WTC11 (cell line): ENCODE measurements around the gene ANAPC13. TPM values are rescaled to one million over a fixed set of nuclear protein-coding genes. Genes with fewer than 3 reads are reported as not detected.

Experiments
- ATAC-seq: fragments of 200-7000 bp; cut with Tn5 transposase; 2 replicates; pipeline ENCODE4 v1.10.0; 2021; ENCODE audit warnings: mild to moderate bottlenecking, moderate library complexity
- CTCF ChIA-PET: fragments of 300-600 bp; sonication (Branson Sonifier 250); formaldehyde crosslinking; loops from one replicate; lab custom pipeline; 2021; ENCODE audit warnings: antibody characterized with exemption; lab: Charles Lee
- POLR2A ChIA-PET: fragments of 350-600 bp; sonication (Branson Sonifier 250); formaldehyde crosslinking; loops from one replicate; lab custom pipeline; 2021; ENCODE audit warnings: antibody characterized with exemption; lab: Charles Lee
- DNase-seq: peaks from one replicate; pipeline ENCODE4 v3.0.0; 2021; ENCODE audit warnings: low spot score
- H3K27ac Mint-ChIP-seq: 2 replicates; pipeline ENCODE4 v1.8.0; 2021; ENCODE audit warnings: mixed read lengths
- H3K27me3 Mint-ChIP-seq: 2 replicates; pipeline ENCODE4 v1.8.0; 2021; ENCODE audit warnings: low read depth, mild to moderate bottlenecking, moderate library complexity, mixed read lengths
- H3K36me3 Mint-ChIP-seq: 2 replicates; pipeline ENCODE4 v1.8.0; 2021; ENCODE audit warnings: mixed read lengths
- H3K4me1 Mint-ChIP-seq: 2 replicates; pipeline ENCODE4 v1.8.0; 2022; ENCODE audit warnings: mixed read lengths
- H3K4me3 Mint-ChIP-seq: 2 replicates; pipeline ENCODE4 v1.8.0; 2021; ENCODE audit warnings: mild to moderate bottlenecking, moderate library complexity, mixed read lengths
- H3K9me3 Mint-ChIP-seq: 2 replicates; pipeline ENCODE4 v1.8.0; 2021; ENCODE audit warnings: mixed read lengths
- ESRRA ChIP-seq: sonication (generic); formaldehyde crosslinking; IDR thresholded peaks from 2 replicates; pipeline ENCODE4 v1.8.1; 2022; ENCODE audit warnings: mild to moderate bottlenecking, missing genetic modification reagents, borderline replicate concordance
- FOXP1 ChIP-seq: sonication (generic); formaldehyde crosslinking; IDR thresholded peaks from 2 replicates; pipeline ENCODE4 v1.8.0; 2022; ENCODE audit warnings: missing genetic modification reagents, mild to moderate bottlenecking, moderate library complexity, borderline replicate concordance
- IRF2 ChIP-seq: sonication (generic); formaldehyde crosslinking; IDR thresholded peaks from 2 replicates; pipeline ENCODE4 v1.8.0; 2022; ENCODE audit warnings: low read depth, missing genetic modification reagents, borderline replicate concordance
- KAT7 ChIP-seq: sonication (generic); formaldehyde crosslinking; IDR thresholded peaks from 2 replicates; pipeline ENCODE4 v1.8.1; 2023; ENCODE audit warnings: missing genetic modification reagents, mild to moderate bottlenecking, borderline replicate concordance
- MXD4 ChIP-seq: fragments of 250-450 bp; sonication (Bioruptor Pico); IDR thresholded peaks from 2 replicates; pipeline ENCODE4 v1.8.0; 2021; ENCODE audit warnings: mild to moderate bottlenecking, moderate library complexity, borderline replicate concordance
- MYBL2 ChIP-seq: sonication (generic); formaldehyde crosslinking; IDR thresholded peaks from 2 replicates; pipeline ENCODE4 v1.8.1; 2023; ENCODE audit warnings: mild to moderate bottlenecking, moderate library complexity, missing genetic modification reagents
- NFE2L1 ChIP-seq: sonication (generic); formaldehyde crosslinking; IDR thresholded peaks from 2 replicates; pipeline ENCODE4 v1.8.1; 2023; ENCODE audit warnings: missing genetic modification reagents
- OVOL2 ChIP-seq: fragments of 250-450 bp; sonication (Bioruptor Pico); IDR thresholded peaks from 2 replicates; pipeline ENCODE4 v1.9.0; 2021; ENCODE audit warnings: mild to moderate bottlenecking, borderline replicate concordance
- SP1 ChIP-seq: sonication (generic); formaldehyde crosslinking; conservative IDR thresholded peaks from 2 replicates; pipeline ENCODE4 v1.8.1; 2022; ENCODE audit warnings: missing genetic modification reagents
- TCF7 ChIP-seq: sonication (generic); formaldehyde crosslinking; IDR thresholded peaks from 2 replicates; pipeline ENCODE4 v1.8.0; 2022; ENCODE audit warnings: mild to moderate bottlenecking, low read depth, missing genetic modification reagents, moderate library complexity
- ZNF121 ChIP-seq: sonication (generic); formaldehyde crosslinking; IDR thresholded peaks from 2 replicates; pipeline ENCODE4 v1.8.0; 2023; ENCODE audit warnings: missing genetic modification reagents
- ZNF138 ChIP-seq: sonication (generic); formaldehyde crosslinking; conservative IDR thresholded peaks from 2 replicates; pipeline ENCODE4 v1.8.1; 2022; ENCODE audit warnings: mild to moderate bottlenecking, moderate library complexity, missing genetic modification reagents
- ZNF219 ChIP-seq: sonication (generic); formaldehyde crosslinking; IDR thresholded peaks from 2 replicates; pipeline ENCODE4 v1.8.0; 2023; ENCODE audit warnings: missing genetic modification reagents, mild to moderate bottlenecking, borderline replicate concordance
- ZNF396 ChIP-seq: fragments of 250-450 bp; sonication (Bioruptor Pico); IDR thresholded peaks from 2 replicates; pipeline ENCODE4 v1.8.0; 2021; ENCODE audit warnings: mild to moderate bottlenecking, moderate library complexity, borderline replicate concordance
- ZNF416 ChIP-seq: fragments of 250-450 bp; sonication (Bioruptor Pico); IDR thresholded peaks from 2 replicates; pipeline ENCODE4 v1.9.0; 2021; ENCODE audit warnings: mild to moderate bottlenecking, inconsistent platforms
- ZNF423 ChIP-seq: fragments of 250-450 bp; sonication (Bioruptor Pico); IDR thresholded peaks from 2 replicates; pipeline ENCODE4 v2.1.2; 2022; ENCODE audit warnings: mild to moderate bottlenecking, moderate library complexity
- total RNA-seq: library from RNA; stranded (reverse); gene quantifications from 3 replicates; pipeline ENCODE4 v1.2.3, GENCODE V29; 2021
- TF ChIP-seq, protein P1 (sequence below): sonication (generic); formaldehyde crosslinking; IDR thresholded peaks from 2 replicates; pipeline ENCODE4 v1.8.1; 2023; ENCODE audit warnings: mild to moderate bottlenecking, missing genetic modification reagents
- TF ChIP-seq, protein P2 (sequence below): sonication (generic); formaldehyde crosslinking; IDR thresholded peaks from 2 replicates; pipeline ENCODE4 v1.8.1; 2022; ENCODE audit warnings: mild to moderate bottlenecking, missing genetic modification reagents, moderate library complexity, borderline replicate concordance
- TF ChIP-seq, protein P3 (sequence below): sonication (generic); formaldehyde crosslinking; IDR thresholded peaks from 2 replicates; pipeline ENCODE4 v1.8.1; 2022; ENCODE audit warnings: missing genetic modification reagents, borderline replicate concordance
- TF ChIP-seq, protein P4 (sequence below): sonication (generic); formaldehyde crosslinking; IDR thresholded peaks from 2 replicates; pipeline ENCODE4 v1.8.0; 2023; ENCODE audit warnings: missing genetic modification reagents
- TF ChIP-seq, protein P5 (sequence below): sonication (generic); formaldehyde crosslinking; IDR thresholded peaks from 2 replicates; pipeline ENCODE4 v1.8.0; 2022; ENCODE audit warnings: mild to moderate bottlenecking, missing genetic modification reagents
- TF ChIP-seq, protein P6 (sequence below): sonication (generic); formaldehyde crosslinking; conservative IDR thresholded peaks from 2 replicates; pipeline ENCODE4 v1.8.1; 2023; ENCODE audit warnings: mild to moderate bottlenecking, low read depth, missing genetic modification reagents, moderate library complexity

Gene ANAPC13
- total RNA-seq, 1 experiment from 2014 or later = 29.7 TPM

DNA sequence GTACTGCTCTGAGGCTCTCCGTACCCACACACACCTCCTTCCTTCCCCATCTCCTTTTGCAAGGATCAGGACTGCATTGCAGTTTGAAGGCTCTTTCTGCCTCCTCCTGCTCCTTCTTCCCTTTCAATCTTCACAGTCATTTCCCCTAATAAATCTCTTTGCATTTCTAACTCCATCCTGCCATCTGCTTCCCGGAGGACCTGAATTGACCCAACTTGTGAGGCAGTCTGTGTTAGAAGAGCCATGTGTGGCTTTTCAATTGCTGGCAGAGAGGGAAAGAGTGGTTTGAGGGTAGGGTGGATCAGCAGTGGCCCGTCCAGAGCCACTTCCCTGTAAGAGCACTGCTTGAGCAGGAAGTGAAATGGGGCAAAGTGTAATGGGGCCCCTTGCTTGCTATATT, 35.8 kb downstream of the ANAPC13 start (continued):
- TF ChIP-seq, protein P1, sequence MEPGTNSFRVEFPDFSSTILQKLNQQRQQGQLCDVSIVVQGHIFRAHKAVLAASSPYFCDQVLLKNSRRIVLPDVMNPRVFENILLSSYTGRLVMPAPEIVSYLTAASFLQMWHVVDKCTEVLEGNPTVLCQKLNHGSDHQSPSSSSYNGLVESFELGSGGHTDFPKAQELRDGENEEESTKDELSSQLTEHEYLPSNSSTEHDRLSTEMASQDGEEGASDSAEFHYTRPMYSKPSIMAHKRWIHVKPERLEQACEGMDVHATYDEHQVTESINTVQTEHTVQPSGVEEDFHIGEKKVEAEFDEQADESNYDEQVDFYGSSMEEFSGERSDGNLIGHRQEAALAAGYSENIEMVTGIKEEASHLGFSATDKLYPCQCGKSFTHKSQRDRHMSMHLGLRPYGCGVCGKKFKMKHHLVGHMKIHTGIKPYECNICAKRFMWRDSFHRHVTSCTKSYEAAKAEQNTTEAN (CRISPR knock-in tag) = no peak
- TF ChIP-seq ZNF121 (no peak), IRF2 (CRISPR knock-in tag) (no peak), MXD4 (no peak), KAT7 (CRISPR knock-in tag) (no peak), MYBL2 (CRISPR knock-in tag) (no peak)
- TF ChIP-seq, all 79 proteins: peak for 0

DNA sequence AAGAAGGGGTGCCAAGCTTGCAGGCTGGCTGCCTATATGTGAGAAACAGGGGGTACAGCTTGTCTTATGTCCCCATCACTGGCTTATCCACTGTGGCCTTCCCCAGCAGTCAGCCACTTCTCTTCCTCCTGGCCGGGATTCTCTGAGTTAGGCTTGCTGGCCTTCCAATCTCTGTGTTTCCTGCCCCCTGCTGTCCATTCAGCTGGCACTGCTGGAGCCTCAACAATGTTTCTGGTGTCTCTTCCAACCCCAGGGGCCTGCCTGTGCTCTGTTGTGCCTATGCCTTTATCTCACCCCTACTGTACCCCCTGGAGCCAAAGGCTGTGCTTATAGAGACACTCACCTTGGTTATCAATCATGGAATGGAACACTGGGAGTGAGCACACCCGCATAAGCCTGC, 36.5 kb downstream of the ANAPC13 start:
- POLR2A ChIA-PET = interaction anchor here (0.6 to 1.9 kb wide), 3 partner anchors 37 to 75 kb away, joined by 3 to 6 read pairs (median 5); partner anchors contain the start of genes AMOTL2, ANAPC13 and CEP63
- H3K4me1 Mint-ChIP-seq = peaks cover 20% of the 10 kb centered on the region
- no peak overlapping the region for H3K4me3 Mint-ChIP-seq
- peaks cover 12% of the 10 kb centered on the region for H3K36me3 Mint-ChIP-seq
- H3K9me3 Mint-ChIP-seq = peaks cover 14% of the 10 kb centered on the region
- TF ChIP-seq ZNF423 (CRISPR knock-in tag) = peak; percentile 57; the same call in 1 of the 2 replicates
- no peak for TF ChIP-seq ZNF416 (CRISPR knock-in tag)
- ATAC-seq (peak; percentile 76), DNase-seq (peak; percentile 64)
- CTCF ChIA-PET = interaction anchor here (0.8 to 4.1 kb wide), 16 partner anchors 14 to 142 kb away, joined by 3 to 32 read pairs (median 4); partner anchors contain the start of gene AMOTL2
- no peak overlapping the region for H3K27ac Mint-ChIP-seq
- peaks cover 23% of the 10 kb centered on the region for H3K27me3 Mint-ChIP-seq

DNA sequence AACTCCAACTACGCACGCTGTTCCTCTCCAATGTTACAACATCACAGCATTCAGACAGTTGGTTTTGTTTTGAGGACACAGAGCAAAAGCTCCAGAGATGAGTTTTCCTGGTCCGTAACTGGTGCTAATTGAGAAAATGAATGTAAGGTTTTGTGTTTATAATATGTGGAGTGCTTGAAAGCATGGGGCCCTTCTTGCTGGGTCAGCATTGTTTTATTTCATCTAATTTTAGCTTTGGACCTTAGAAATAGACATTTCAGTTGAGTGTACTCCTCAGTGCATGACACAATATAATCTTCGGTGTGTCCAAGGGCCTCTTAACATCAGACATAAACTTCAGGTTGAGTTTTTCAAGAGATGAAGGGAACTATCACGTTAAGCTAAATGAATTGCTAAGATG, 37.1 kb downstream of the ANAPC13 start:
- CTCF ChIA-PET = interaction anchor here (0.8 to 4.1 kb wide), 11 partner anchors 17 to 140 kb away, joined by 3 to 32 read pairs (median 6); no protein-coding TSS in a partner anchor
- Mint-ChIP-seq H3K4me3 (no peak overlapping the region), H3K27ac (no peak overlapping the region), H3K27me3 (peaks cover 22% of the 10 kb centered on the region), H3K36me3 (peaks cover 12% of the 10 kb centered on the region), H3K4me1 (peaks cover 16% of the 10 kb centered on the region), H3K9me3 (peaks cover 14% of the 10 kb centered on the region)
- TF ChIP-seq ZNF138 (CRISPR knock-in tag) (no peak), ESRRA (CRISPR knock-in tag) (no peak), FOXP1 (CRISPR knock-in tag) (no peak), IRF2 (CRISPR knock-in tag) (no peak), MXD4 (no peak), TCF7 (CRISPR knock-in tag) (no peak), NFE2L1 (CRISPR knock-in tag) (no peak), OVOL2 (CRISPR knock-in tag) (no peak), ZNF219 (no peak), SP1 (CRISPR knock-in tag) (no peak), ZNF396 (CRISPR knock-in tag) (no peak)
- TF ChIP-seq, protein P2, sequence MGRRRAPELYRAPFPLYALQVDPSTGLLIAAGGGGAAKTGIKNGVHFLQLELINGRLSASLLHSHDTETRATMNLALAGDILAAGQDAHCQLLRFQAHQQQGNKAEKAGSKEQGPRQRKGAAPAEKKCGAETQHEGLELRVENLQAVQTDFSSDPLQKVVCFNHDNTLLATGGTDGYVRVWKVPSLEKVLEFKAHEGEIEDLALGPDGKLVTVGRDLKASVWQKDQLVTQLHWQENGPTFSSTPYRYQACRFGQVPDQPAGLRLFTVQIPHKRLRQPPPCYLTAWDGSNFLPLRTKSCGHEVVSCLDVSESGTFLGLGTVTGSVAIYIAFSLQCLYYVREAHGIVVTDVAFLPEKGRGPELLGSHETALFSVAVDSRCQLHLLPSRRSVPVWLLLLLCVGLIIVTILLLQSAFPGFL (CRISPR knock-in tag) = no peak
- TF ChIP-seq, protein P3, sequence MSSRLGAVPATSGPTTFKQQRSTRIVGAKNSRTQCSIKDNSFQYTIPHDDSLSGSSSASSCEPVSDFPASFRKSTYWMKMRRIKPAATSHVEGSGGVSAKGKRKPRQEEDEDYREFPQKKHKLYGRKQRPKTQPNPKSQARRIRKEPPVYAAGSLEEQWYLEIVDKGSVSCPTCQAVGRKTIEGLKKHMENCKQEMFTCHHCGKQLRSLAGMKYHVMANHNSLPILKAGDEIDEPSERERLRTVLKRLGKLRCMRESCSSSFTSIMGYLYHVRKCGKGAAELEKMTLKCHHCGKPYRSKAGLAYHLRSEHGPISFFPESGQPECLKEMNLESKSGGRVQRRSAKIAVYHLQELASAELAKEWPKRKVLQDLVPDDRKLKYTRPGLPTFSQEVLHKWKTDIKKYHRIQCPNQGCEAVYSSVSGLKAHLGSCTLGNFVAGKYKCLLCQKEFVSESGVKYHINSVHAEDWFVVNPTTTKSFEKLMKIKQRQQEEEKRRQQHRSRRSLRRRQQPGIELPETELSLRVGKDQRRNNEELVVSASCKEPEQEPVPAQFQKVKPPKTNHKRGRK = no peak
- TF ChIP-seq, protein P4, sequence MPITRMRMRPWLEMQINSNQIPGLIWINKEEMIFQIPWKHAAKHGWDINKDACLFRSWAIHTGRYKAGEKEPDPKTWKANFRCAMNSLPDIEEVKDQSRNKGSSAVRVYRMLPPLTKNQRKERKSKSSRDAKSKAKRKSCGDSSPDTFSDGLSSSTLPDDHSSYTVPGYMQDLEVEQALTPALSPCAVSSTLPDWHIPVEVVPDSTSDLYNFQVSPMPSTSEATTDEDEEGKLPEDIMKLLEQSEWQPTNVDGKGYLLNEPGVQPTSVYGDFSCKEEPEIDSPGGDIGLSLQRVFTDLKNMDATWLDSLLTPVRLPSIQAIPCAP (CRISPR knock-in tag) = no peak
- TF ChIP-seq, protein P5, sequence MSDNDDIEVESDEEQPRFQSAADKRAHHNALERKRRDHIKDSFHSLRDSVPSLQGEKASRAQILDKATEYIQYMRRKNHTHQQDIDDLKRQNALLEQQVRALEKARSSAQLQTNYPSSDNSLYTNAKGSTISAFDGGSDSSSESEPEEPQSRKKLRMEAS = no peak
- TF ChIP-seq, protein P6, sequence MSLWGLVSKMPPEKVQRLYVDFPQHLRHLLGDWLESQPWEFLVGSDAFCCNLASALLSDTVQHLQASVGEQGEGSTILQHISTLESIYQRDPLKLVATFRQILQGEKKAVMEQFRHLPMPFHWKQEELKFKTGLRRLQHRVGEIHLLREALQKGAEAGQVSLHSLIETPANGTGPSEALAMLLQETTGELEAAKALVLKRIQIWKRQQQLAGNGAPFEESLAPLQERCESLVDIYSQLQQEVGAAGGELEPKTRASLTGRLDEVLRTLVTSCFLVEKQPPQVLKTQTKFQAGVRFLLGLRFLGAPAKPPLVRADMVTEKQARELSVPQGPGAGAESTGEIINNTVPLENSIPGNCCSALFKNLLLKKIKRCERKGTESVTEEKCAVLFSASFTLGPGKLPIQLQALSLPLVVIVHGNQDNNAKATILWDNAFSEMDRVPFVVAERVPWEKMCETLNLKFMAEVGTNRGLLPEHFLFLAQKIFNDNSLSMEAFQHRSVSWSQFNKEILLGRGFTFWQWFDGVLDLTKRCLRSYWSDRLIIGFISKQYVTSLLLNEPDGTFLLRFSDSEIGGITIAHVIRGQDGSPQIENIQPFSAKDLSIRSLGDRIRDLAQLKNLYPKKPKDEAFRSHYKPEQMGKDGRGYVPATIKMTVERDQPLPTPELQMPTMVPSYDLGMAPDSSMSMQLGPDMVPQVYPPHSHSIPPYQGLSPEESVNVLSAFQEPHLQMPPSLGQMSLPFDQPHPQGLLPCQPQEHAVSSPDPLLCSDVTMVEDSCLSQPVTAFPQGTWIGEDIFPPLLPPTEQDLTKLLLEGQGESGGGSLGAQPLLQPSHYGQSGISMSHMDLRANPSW (CRISPR knock-in tag) = no peak
- POLR2A ChIA-PET = interaction anchor here (1.7 to 1.9 kb wide), 2 partner anchors 37 to 75 kb away, joined by 5 to 6 read pairs; partner anchors contain the start of genes AMOTL2, ANAPC13 and CEP63
- ATAC-seq (no peak), DNase-seq (no peak)
